ELR (cell line): ENCODE measurements around the gene MYEOV.

Experiments
- DNase-seq: peaks from one replicate; pipeline ENCODE4 v3.0.0-alpha.2; 2015; ENCODE audit warnings: low read depth

The MYEOV gene

GRCh38 chr11:69343401-69344321, 49.7 kb downstream of the MYEOV start:
- DNase-seq, result no peak

- DNase-seq, result no peak
These were observed 50.7 kb downstream of the MYEOV start for GRCh38 chr11:69344570-69345145.
